GM18867 (cell line): ENCODE data around the gene HBE1.
A peak's percentile ranks its signal among the peaks of the same experiment; 100 is the strongest.
"Not testable (repeated sequence)": the region's sequence is repeated elsewhere in the genome, so short reads cannot be mapped to it uniquely, and the experiment has no call there.

Experiments used
- ATAC-seq: cut with Tn5 transposase; IDR thresholded peaks from one replicate; pipeline ENCODE4 v1.9.1; 2021; ENCODE audit warnings: mild to moderate bottlenecking, moderate library complexity; ENCODE audit not compliant: unreplicated experiment

Gene HBE1

GRCh38 chr11:5269715-5270147 lies at the start of gene HBE1:
Gene HBE1, minus strand, starts transcription at chr11:5269945. Its CDS starts 55 bp downstream, at chr11:5269890.
- no peak for ATAC-seq

- no peak for ATAC-seq
These were observed 47.5 kb upstream of the HBE1 start for GRCh38 chr11:5317292-5317691.

- ATAC-seq, result not testable (repeated sequence)
These were observed 43.7 kb upstream of the HBE1 start for GRCh38 chr11:5313326-5314023.

GRCh38 chr11:5310423-5310822 lies 40.7 kb upstream of the HBE1 start:
- ATAC-seq, result no peak

GRCh38 chr11:5307256-5308019 lies 37.7 kb upstream of the HBE1 start:
- ATAC-seq, result no peak

- ATAC-seq, result no peak
These were observed 34.3 kb upstream of the HBE1 start for GRCh38 chr11:5304046-5304445.

GRCh38 chr11:5303626-5304025 lies 33.9 kb upstream of the HBE1 start:
- ATAC-seq, result no peak

GRCh38 chr11:5301846-5302245 lies 32.1 kb upstream of the HBE1 start, which contains the start of gene OR51B4:
Gene OR51B4, minus strand, starts transcription at chr11:5301946. Its CDS starts 0 bp downstream, at chr11:5301946.
- ATAC-seq, result no peak

GRCh38 chr11:5300251-5300650 lies 30.5 kb upstream of the HBE1 start:
- no peak for ATAC-seq

- ATAC-seq, result no peak
These were observed 28.7 kb upstream of the HBE1 start for GRCh38 chr11:5298451-5298850.

GRCh38 chr11:5297721-5298323 lies 28.1 kb upstream of the HBE1 start:
- no peak for ATAC-seq

- ATAC-seq, result not testable (repeated sequence)
These were observed 24.7 kb upstream of the HBE1 start for GRCh38 chr11:5294342-5294995.

- ATAC-seq, result no peak
These were observed 23.3 kb upstream of the HBE1 start for GRCh38 chr11:5293028-5293427.

- ATAC-seq, result peak; percentile 99
These were observed 21.6 kb upstream of the HBE1 start for GRCh38 chr11:5291207-5291838.

- no peak for ATAC-seq
These were observed 20.4 kb upstream of the HBE1 start for GRCh38 chr11:5290106-5290505.

GRCh38 chr11:5289696-5290095 lies 20.0 kb upstream of the HBE1 start:
- ATAC-seq, result no peak

- ATAC-seq, result no peak
These were observed 19.3 kb upstream of the HBE1 start for GRCh38 chr11:5288906-5289550.

- no peak for ATAC-seq
These were observed 18.6 kb upstream of the HBE1 start for GRCh38 chr11:5288108-5288905.

GRCh38 chr11:5286901-5287300 lies 17.2 kb upstream of the HBE1 start:
- ATAC-seq, result no peak
